HUDEP-2 (cell line): ENCODE results near the gene KLHL10.
"Not testable (repeated sequence)": the region's sequence is repeated elsewhere in the genome, so short reads cannot be mapped to it uniquely, and the experiment has no call there.

Source experiments
- DNase-seq, 76 experiments: peaks; one replicate each; lab custom pipeline; 2025; ENCODE audit not compliant: unreplicated experiment in 76 of 76; lab: John Stamatoyannopoulos, UW

Gene KLHL10

DNA sequence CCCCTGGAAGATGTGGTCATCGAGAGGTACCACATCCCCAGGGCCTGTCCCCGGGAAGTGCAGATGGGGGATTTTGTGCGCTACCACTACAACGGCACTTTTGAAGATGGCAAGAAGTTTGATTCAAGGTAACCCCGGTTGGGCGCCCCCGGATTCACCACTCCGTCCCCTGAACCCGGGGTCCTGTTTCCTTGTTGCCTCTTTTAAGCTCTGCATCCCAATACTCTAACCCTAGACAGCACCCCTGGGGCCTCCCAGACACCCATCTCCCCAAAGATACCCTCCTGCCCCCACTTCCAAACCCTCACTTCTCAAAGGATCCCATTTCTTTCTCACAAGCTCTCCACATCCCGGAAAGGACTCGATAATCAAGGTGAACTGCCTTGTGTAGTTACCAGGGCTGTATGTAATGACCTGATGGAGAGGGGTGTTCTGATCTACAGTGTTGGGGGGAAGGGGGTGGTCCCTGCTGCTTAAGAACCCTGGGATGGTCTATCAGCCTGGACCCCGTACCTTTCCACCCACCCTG lies 24.4 kb upstream of the KLHL10 start:
- no peak for DNase-seq

- no peak for DNase-seq
Observed at GRCh38 chr17:41813699-41814124, 23.9 kb upstream of the KLHL10 start.

DNA sequence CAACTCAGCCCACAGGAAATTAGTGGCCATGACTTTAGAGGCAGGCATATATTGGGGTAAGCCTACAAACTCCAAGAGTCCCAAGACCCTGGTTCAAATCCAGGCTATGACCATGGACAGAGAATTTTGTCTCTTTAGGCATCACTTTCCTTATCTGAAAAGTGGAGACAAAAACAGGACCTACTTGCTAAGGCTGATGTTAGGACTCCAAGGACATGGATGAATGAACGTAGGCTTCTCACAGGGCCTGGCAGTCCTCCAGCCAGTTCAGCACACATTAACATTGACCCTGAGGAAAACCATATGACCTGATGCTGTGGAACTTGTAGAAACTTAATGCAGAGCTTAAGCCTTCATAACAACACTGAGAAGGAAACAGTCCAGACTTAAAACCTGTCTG lies 23.4 kb upstream of the KLHL10 start:
- DNase-seq, result no peak

GRCh38 chr17:41816637-41817320 lies 20.8 kb upstream of the KLHL10 start:
- DNase-seq, result no peak

GRCh38 chr17:41818024-41818423 lies 19.6 kb upstream of the KLHL10 start:
- DNase-seq, result no peak

DNA sequence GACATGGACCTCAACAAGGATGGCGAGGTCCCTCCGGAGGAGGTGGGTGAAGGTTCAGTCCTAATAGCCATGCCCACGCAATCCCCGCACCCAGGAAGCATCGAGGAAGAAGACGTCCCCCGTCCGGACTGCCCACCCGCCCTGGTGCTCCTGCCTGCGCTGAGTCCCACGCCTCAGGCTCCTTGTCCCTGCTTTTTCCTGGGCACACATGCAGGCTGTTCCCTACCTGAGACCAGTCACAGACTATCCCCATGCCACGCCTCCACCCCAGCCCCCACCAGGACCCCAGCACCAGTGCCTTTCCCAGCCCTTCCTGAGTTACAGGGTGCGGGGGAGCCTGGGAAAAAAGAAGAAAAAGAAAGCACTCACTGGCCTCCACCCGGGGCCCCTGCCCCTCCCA lies 15.8 kb upstream of the KLHL10 start:
- DNase-seq, result no peak

GRCh38 chr17:41822216-41823140 lies 15.1 kb upstream of the KLHL10 start:
- DNase-seq, result no peak

DNA sequence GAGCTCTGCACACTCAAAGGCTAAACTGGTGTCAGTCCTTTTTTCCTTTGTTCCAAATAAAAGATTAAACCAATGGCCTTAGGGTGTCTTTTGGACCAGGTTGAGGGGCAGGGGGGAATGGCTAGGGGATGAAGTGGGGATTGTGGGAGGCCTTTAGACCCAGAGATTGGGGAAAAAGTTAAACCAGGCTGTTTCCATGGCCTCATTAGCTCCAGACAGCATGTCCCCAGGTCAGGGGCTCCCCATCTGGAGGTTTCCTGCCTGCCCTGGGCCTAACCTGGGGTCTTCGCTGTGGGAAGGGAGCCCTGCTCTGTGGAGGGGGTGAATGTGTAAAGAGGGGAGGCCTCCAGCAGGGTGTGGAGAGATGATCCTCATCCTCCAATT lies 14.5 kb upstream of the KLHL10 start:
- DNase-seq, result no peak

DNA sequence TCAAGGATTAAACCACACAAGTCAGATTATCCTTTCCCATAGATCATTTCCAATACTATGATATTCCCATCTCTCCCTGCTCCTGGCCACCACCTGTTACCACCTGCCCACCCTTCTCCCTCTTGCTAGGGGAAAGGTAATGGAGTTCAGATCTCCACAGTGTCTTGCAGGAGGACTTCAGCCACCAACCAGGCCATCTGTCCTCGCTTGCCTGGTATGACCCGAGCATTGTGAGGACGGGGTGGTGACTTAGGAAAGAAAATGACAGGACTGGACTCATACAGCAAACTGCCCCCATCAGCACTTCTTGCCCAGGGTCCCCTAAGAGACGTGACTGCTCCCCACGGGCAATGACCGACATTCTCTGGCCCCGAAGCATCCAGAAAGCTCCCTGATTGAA lies 14.0 kb upstream of the KLHL10 start:
- no peak for DNase-seq

DNA sequence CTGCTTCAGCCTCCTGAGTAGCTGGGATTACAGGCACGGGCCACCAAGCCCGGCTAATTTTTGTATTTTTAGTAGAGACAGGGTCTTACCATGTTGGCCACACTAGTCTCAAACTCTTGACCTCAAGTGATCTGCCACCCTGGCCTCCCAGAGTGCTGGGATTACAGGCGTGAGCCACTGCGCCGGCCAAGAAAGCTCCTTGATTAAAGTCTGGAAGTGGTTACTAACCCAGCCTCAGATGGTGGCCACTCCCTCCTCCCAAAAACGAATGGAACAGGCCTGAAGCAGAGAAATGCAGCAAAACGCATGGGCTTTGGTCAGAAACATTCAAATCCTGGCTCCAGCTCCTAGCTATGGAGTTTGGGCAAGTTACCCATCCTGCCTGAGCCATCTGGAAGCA lies 13.5 kb upstream of the KLHL10 start:
- no peak for DNase-seq

DNA sequence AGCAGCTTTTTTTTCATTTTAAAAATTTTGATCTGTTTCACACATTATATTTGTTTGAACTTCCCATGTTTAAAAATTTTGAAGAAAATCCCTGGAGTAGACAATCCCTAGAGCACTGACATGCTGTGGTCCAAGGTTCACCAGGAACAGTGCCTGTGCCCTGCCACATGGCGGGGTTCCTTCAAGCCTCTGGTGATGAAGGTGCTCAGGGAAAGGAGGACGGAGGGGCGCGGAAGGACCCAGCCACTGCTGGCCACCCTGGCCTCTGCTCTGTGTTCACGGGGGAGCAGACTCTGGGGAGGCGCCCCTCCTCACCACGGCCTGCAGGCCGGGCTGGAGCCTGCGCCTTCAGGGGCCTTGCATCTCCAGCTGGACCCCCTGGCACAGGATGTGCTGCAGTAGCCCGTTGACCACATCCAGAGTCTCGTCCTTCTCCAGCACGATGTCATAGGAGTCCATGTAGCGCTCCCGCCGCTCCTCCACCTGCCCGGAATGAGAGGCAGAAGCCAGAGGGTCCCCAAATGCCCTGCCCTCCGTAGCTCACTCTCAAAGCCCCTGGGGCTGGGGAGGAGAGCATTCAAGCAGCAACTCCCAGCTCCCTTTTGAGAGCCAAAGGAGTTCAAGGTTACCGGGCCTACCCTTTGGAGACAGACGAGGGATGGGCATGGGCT lies 12.3 kb upstream of the KLHL10 start:
- no peak for DNase-seq

DNA sequence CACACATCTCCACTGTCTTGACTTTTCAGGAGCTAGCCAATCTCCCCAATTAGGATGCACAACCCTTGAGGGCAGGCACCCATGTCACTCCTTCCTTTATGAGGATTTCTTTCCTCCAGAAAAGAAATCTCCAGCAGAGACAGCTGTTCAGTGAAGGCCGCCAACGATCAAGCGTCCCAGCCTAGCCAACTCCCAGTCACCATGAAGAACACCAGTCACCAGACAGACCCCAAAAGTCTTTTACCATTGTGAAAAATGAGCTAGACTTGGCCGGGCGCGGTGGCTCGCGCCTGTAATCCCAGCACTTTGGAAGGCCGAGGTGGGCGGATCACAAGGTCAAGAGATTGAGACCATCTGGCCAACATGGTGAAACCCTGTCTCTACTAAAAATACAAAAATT lies 7.7 kb upstream of the KLHL10 start:
- DNase-seq, result not testable (repeated sequence)

DNA sequence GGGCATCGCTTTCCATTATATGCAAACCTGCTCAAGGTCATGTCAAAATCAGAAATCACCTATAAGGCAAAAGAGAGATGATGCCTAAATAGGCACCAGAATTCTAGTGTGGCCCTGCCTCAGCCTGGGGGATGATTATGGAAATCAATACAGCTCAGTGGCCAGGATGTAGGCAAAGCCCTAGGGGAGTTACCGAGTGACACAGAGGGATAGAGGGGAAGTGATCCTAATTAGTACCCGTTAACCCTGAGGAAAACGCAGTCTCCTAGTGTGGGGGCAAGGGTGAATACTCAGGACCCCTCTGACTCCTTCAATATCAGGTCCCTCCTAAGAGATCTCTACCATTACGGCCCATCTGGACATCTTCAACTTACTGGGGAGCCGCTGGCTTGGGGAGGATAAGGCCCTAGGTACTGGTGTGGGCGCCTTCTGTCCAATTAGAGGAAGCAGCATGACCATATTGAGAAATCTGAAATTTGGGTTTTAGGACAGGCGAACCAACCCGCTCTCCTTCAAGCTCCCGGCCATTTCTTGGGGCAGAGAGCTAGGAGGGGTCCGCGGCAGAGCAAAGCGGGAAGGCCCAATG lies 2.3 kb upstream of the KLHL10 start:
- no peak for DNase-seq

DNA sequence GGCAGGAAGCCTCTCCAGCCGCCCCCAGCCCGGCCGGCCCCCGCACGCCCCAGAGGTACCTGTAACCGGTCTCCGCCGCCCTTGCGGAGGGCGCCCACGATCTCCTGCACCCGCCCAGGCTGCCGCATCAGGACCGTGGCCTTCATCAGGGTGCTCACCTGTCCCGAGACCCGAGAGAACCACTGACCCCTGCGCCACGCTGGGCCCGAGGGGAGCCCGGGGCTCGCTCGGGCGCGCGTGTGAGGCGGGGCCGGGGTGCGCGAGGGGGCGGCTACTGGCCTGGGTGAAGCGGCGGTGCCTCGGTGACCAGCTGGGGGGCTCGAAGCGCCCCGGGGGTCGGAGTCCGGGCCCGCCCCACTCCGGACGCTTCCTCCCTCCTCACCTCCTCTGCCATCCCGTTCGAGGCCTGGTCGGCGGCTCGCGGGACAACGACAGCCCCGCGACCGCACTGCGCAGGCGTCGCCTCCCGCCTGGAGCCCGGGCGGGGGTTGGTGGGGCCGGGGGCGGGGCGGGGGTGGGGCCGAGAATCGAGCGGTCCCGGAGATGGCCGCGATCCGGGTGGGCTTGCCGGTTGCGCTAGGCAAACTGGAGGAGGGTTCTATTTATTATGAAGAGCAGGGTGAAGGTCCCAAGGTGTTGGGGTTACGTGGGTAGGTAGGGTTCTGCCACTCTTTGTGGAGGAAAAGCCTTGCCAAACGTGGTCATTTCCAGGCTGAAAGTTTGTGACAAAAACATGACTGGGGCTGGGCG lies 1.6 kb upstream of the KLHL10 start, which contains the start of gene NT5C3B:
TSS of gene NT5C3B (minus strand) at position 433 of the 750 bp plus-strand sequence. CDS start at position 394, 39 bp downstream.
- peak in 4 of 76 experiments; percentile 8 to 15 (median 13) for DNase-seq

- no peak for DNase-seq
Observed at GRCh38 chr17:41836550-41837196, 952 bp upstream of the KLHL10 start.

- not testable (repeated sequence) for DNase-seq
Observed at GRCh38 chr17:41839448-41839847, 1.8 kb downstream of the KLHL10 start.

- DNase-seq, result not testable (repeated sequence)
Observed at GRCh38 chr17:41840781-41841180, 3.2 kb downstream of the KLHL10 start.

- DNase-seq, result no peak
Observed at GRCh38 chr17:41844971-41845370, 7.3 kb downstream of the KLHL10 start.

GRCh38 chr17:41848788-41849187 lies 11.2 kb downstream of the KLHL10 start:
- no peak for DNase-seq
